Right lobe of liver (tissue), 4 donors: Measurements from ENCODE around the gene UBE3B.

Experiments
- POLR2A ChIP-seq: fragments of 450-650 bp; IDR thresholded peaks from one replicate; pipeline ENCODE4 v1.6.1; 2017; ENCODE audit warnings: antibody characterized with exemption, mild to moderate bottlenecking
- TF ChIP-seq, protein P1 (sequence below), 4 donors: fragments of 200-600 bp in 3 of 4; fragments of 450-650 bp in 1 of 4; IDR thresholded peaks; one replicate each; pipeline versions ENCODE4 v1.5.1 to v1.8.0; 2016 to 2022; ENCODE audit warnings: antibody characterized with exemption in 4 of 4, mild to moderate bottlenecking in 2 of 4
- donor health status: DM: no; HTN: no; CAD: no.
- donor health status: DM: no; HTN: no; CAD: no.
- donor health status: DM: no; HTN: yes; CAD: no.

- TF ChIP-seq, protein P1, sequence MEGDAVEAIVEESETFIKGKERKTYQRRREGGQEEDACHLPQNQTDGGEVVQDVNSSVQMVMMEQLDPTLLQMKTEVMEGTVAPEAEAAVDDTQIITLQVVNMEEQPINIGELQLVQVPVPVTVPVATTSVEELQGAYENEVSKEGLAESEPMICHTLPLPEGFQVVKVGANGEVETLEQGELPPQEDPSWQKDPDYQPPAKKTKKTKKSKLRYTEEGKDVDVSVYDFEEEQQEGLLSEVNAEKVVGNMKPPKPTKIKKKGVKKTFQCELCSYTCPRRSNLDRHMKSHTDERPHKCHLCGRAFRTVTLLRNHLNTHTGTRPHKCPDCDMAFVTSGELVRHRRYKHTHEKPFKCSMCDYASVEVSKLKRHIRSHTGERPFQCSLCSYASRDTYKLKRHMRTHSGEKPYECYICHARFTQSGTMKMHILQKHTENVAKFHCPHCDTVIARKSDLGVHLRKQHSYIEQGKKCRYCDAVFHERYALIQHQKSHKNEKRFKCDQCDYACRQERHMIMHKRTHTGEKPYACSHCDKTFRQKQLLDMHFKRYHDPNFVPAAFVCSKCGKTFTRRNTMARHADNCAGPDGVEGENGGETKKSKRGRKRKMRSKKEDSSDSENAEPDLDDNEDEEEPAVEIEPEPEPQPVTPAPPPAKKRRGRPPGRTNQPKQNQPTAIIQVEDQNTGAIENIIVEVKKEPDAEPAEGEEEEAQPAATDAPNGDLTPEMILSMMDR (IDR thresholded peaks at IDR 0.05): no peak
- no peak for TF ChIP-seq POLR2A
These were observed 9.3 kb upstream of the UBE3B start for GRCh38 chr12:109467978-109468676.
